Measurements from ENCODE around the gene DNASE2.

The DNASE2 gene

GRCh38 chr19:12825254-12826131, 55.8 kb downstream of the DNASE2 start:
- no peak for DNase-seq

Measured in SHP77 treated with DMSO at 0.1 percent for 48 hours (cell line).